ENCODE data around the gene ARTN. TPM values are rescaled to one million over a fixed set of nuclear protein-coding genes. Genes with fewer than 3 reads are reported as not detected.

ARTN gene
- total RNA-seq, 4 donors from 2014 or later = 0.48 to 2.7 (median 1.3) TPM; not detected in 1

DNA sequence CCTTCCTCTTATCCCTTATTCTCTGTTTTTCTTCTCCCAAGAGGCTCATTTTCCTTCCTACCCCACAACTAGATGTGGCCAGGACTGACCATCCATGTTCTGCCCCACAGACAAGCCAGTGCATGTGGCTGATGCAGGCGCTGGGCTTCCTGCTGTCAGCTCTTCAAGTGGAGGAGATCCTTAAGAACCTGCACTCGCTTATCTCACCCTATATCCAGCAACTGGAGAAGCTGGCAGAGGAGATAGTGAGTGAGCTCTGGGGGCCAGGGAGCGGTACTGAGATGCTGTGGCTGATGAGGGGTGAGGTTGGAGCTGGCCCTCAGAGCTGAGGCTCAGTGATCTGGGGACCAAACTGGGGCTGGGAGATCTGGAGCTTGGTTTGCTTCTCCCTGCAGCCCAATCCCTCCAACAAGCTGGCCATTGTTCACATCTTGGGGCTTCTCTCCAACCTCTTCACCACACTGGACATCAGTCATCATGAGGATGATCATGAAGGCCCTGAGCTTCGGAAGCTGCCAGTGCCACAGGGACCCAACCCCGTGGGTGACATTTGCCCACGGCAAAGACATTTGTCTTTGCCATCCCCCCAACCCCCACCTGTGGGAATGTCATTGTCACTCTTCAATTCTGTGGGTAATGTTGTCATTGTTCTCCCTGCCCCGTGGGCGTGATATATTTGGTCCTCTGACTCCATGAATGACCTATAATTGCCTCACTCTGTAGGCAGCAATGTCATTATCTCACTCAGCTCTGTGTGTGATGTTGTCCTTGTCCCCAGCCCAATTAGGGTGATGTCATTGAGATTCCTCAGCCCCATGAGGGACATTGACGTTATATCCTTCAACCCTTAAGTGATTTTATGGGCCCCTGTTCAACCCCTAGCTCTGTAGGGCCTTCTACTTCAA lies 25.0 kb downstream of the ARTN start:
- Histone ChIP-seq H3K4me1 (no peaks in the 10 kb centered on the region), H3K27me3 (no peaks in the 10 kb centered on the region), H3K27ac (no peak overlapping the region), H3K36me3 (no peaks in the 10 kb centered on the region), H3K4me3 (no peak overlapping the region), H3K9me3 (no peaks in the 10 kb centered on the region)
- DNase-seq = no peak
- TF ChIP-seq POLR2A (IDR thresholded peaks at IDR 0.05) = no peak
- TF ChIP-seq, protein P1, sequence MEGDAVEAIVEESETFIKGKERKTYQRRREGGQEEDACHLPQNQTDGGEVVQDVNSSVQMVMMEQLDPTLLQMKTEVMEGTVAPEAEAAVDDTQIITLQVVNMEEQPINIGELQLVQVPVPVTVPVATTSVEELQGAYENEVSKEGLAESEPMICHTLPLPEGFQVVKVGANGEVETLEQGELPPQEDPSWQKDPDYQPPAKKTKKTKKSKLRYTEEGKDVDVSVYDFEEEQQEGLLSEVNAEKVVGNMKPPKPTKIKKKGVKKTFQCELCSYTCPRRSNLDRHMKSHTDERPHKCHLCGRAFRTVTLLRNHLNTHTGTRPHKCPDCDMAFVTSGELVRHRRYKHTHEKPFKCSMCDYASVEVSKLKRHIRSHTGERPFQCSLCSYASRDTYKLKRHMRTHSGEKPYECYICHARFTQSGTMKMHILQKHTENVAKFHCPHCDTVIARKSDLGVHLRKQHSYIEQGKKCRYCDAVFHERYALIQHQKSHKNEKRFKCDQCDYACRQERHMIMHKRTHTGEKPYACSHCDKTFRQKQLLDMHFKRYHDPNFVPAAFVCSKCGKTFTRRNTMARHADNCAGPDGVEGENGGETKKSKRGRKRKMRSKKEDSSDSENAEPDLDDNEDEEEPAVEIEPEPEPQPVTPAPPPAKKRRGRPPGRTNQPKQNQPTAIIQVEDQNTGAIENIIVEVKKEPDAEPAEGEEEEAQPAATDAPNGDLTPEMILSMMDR (IDR thresholded peaks at IDR 0.05) = no peak
- intact Hi-C loops (cut with DNase I; ENCODE audit: low total_unique reads) = no loop called here

DNA sequence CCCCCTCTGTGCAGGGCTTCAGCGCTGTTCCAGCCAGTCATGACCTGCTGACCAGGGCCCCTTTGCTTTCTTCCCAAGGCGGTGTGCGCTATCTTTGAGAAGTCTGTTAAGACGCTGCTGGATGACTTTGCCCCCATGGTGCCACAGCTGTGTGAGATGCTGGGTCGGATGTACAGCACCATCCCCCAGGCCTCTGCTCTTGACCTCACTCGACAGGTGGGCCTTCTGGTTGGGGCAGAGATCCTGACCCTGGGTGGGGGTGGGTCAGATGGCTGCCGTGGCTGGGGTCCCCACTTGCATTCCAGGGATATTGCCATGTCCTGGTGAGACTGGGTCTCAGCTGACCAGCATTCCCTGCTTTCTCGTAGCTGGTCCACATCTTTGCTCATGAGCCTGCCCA lies 27.2 kb downstream of the ARTN start:
- H3K27me3 ChIP-seq = no peaks in the 10 kb centered on the region
- H3K4me1 ChIP-seq = no peaks in the 10 kb centered on the region
- no peaks in the 10 kb centered on the region for H3K9me3 ChIP-seq
- no peaks in the 10 kb centered on the region for H3K36me3 ChIP-seq
- H3K27ac ChIP-seq = no peak overlapping the region
- intact Hi-C loops (cut with DNase I; ENCODE audit: low total_unique reads) = no loop called here
- TF ChIP-seq POLR2A (IDR thresholded peaks at IDR 0.05) = no peak
- TF ChIP-seq, protein P1 (IDR thresholded peaks at IDR 0.05) = no peak
- DNase-seq = no peak
- H3K4me3 ChIP-seq = no peak overlapping the region

DNA sequence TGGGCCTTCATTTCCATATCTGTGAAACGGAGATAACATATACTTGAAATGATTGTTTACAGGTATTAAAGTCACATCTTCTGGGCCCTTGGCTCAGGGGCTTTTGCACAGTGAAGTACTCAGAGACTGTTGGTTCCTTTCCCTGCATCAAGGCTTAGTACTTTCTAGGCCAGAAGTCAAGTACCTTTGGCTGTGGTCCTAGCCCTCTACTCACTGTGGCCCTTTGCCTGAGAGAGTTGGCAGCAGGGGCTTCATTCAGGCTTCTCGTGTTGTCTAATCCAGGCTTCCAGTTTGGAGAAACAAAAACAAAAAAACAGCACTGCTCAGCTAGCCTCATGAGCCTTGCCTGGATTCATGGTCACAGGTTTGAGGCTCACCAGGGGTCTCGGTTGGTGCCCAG lies 28.1 kb downstream of the ARTN start:
- no peaks in the 10 kb centered on the region for H3K4me1 ChIP-seq
- no peak for DNase-seq
- H3K27ac ChIP-seq = no peak overlapping the region
- H3K4me3 ChIP-seq = no peak overlapping the region
- no peaks in the 10 kb centered on the region for H3K36me3 ChIP-seq
- TF ChIP-seq, protein P1 (IDR thresholded peaks at IDR 0.05) = no peak
- no peak for TF ChIP-seq POLR2A (IDR thresholded peaks at IDR 0.05)
- no peaks in the 10 kb centered on the region for H3K27me3 ChIP-seq
- H3K9me3 ChIP-seq = no peaks in the 10 kb centered on the region
- intact Hi-C loops (cut with DNase I; ENCODE audit: low total_unique reads) = no loop called here

DNA sequence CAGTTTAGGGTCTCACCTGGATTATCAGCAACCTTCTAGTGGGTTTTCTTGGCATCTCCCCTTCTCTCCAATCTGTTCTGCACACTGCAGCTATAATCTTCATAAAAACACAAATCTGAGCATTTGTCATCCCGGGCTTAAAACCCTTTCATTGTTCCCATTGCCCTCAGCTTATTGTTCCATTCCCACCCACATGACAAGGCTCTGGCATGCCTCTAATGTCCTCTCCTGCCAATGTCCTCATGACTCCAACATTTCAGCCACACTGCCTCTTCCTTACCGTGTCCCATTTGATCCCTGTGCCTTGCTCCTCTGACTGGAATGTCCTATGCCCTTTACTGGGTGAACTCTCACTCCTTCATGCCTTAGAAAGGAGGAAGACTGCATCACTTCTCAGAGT lies 28.7 kb downstream of the ARTN start:
- TF ChIP-seq POLR2A (IDR thresholded peaks at IDR 0.05) = no peak
- TF ChIP-seq, protein P1 (IDR thresholded peaks at IDR 0.05) = no peak
- Histone ChIP-seq H3K4me1 (no peaks in the 10 kb centered on the region), H3K4me3 (no peak overlapping the region), H3K27ac (no peak overlapping the region), H3K9me3 (no peaks in the 10 kb centered on the region), H3K36me3 (no peaks in the 10 kb centered on the region), H3K27me3 (no peaks in the 10 kb centered on the region)
- intact Hi-C loops (cut with DNase I; ENCODE audit: low total_unique reads) = no loop called here
- no peak for DNase-seq

DNA sequence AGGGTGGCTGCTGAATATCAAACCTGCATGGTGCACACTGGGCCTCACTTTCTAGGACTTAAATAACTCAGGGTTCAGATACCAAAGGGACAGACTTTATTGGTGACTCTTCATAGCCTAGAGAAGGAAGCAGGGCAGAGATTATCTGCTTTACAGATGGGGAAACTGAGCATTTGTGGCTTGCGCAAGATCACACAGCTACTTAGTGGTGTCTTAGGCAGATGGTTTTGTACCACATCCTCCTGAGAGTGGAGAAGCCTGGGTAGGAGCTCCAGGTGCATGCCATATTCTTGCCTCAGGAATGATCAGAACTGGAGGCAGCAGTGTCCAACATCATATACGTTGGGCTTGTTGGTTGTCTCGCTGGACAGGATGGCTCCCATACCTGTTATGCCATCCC lies 29.4 kb downstream of the ARTN start:
- Histone ChIP-seq H3K36me3 (no peaks in the 10 kb centered on the region), H3K9me3 (no peaks in the 10 kb centered on the region), H3K27ac (no peak overlapping the region), H3K4me1 (no peaks in the 10 kb centered on the region), H3K27me3 (no peaks in the 10 kb centered on the region), H3K4me3 (no peak overlapping the region)
- TF ChIP-seq, protein P1 (IDR thresholded peaks at IDR 0.05) = no peak
- no peak for TF ChIP-seq POLR2A (IDR thresholded peaks at IDR 0.05)
- intact Hi-C loops (cut with DNase I; ENCODE audit: low total_unique reads) = no loop called here
- no peak for DNase-seq

Data from uterus (tissue), 4 donors.